GM12864 (cell line): ENCODE data around the gene FKBP1A.

Experiments used
- DNase-seq: peaks from one replicate; pipeline ENCODE4 v3.0.0-alpha.2; 2011; ENCODE audit warnings: low read depth
- H3K4me3 ChIP-seq: 2 replicates; pipeline ENCODE4 v1.5.1; 2011; ENCODE audit warnings: mild to moderate bottlenecking, low read depth, low read length, control low read depth
- TF ChIP-seq, protein P1 (sequence below): IDR thresholded peaks from 2 replicates; pipeline ENCODE4 v1.5.1; 2011; ENCODE audit warnings: low read depth, mild to moderate bottlenecking, moderate library complexity, low read length, control low read depth, inconsistent platforms; ENCODE audit errors: missing control alignments

Gene FKBP1A

DNA sequence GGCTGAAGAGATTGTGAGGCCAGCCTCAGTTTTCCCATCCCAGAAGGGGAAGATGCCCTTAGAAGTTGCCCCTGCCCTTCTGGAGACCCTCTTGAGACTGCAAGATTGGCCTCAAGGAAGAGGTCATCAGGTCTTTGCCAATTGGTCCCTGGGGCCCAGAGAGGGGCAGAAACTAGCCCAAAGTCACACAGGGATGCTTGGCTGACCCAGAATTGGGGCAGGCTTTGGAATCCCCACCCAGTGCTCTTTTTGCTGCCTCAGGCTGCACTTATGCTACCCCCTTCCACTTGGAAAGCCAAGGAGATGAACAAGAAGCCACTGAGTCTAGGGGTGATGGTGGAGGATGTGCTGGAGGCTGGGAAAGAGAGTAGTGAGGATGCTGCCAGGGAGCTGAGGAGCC, 24.9 kb upstream of the FKBP1A start:
- TF ChIP-seq, protein P1, sequence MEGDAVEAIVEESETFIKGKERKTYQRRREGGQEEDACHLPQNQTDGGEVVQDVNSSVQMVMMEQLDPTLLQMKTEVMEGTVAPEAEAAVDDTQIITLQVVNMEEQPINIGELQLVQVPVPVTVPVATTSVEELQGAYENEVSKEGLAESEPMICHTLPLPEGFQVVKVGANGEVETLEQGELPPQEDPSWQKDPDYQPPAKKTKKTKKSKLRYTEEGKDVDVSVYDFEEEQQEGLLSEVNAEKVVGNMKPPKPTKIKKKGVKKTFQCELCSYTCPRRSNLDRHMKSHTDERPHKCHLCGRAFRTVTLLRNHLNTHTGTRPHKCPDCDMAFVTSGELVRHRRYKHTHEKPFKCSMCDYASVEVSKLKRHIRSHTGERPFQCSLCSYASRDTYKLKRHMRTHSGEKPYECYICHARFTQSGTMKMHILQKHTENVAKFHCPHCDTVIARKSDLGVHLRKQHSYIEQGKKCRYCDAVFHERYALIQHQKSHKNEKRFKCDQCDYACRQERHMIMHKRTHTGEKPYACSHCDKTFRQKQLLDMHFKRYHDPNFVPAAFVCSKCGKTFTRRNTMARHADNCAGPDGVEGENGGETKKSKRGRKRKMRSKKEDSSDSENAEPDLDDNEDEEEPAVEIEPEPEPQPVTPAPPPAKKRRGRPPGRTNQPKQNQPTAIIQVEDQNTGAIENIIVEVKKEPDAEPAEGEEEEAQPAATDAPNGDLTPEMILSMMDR, result no peak
- no peak for DNase-seq
- no peak overlapping the region for H3K4me3 ChIP-seq

DNA sequence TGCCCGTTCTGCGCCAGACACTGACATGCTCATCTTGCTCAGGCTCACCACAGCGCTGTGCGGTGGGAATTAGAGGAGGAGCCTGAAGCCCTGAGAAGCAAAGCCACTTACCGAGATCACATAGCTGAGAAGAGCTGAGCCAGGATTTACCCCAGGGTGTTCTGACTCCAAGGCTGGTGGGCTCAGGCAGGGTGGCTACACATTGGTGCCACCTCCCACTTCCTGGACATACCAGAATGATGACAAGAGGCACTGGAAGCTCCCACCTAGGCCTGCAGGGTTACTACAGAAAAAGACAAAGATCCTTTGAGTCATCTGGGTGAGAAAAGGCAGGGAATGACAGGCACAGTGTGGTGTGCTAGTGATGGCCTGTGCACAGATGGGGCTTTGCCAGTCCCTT, 24.4 kb upstream of the FKBP1A start:
- TF ChIP-seq, protein P1, result no peak
- no peak for DNase-seq

DNA sequence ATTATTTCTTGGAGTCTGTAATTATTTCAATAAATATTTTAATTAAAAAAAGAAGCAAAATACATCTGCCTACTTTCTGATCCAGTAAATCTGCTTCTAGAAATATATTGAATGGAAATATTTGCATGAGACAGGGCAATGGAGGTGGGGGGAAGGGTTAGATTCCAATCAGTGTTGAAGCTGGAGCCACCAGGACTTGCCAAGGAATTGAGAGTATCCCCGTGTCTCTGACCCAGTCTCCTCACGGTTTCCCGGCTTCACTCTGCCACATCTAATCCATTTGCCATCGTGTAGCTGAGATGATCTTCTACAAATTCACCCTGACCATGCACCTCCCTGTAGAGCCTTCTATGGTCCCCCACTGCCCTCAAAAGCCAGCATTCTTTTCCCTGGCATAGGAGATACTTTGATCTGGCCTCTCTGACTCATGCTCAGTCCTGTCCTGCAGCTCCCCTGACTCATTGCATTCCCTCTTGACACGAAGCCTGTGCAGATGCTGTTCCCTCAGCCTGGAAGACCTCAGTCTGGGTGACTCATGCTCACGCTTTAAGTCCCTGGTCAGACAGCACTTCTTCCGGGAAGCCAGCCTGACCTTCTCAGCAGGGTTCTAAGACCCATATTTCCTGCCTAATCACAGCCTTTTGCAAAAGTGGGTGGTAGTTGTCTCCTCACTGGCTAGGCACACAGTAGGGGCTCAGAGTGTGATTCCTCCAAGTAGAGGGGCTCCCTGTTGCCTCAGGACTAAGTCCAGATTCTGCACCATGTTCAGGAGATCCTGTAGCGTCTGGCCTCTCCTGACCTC, 23.0 kb upstream of the FKBP1A start:
- TF ChIP-seq, protein P1, result no peak
- DNase-seq, result no peak
- no peak overlapping the region for H3K4me3 ChIP-seq

More for the DNA sequence above, 24.4 kb upstream of the FKBP1A start:
- no peak overlapping the region for H3K4me3 ChIP-seq

DNA sequence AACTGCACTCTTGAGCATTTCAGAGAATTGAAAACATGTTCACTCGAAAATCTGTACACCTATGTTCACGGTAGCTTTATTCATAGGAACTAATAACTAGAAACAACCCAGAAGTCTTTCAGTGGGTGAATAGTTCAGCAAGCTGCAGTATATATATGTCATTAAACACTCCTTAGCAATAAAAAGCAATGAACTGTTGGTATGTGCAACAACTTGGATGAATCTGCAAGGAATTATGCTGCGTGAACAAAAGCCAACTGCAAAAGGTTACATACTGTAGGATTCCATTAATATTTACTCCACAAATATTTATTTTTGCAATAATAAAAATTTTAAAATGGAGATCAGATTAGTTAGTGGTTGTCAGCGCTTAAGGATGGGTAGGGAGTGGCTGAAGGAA, 22.1 kb upstream of the FKBP1A start:
- no peak for DNase-seq
- TF ChIP-seq, protein P1, result no peak
- H3K4me3 ChIP-seq, result no peak overlapping the region

DNA sequence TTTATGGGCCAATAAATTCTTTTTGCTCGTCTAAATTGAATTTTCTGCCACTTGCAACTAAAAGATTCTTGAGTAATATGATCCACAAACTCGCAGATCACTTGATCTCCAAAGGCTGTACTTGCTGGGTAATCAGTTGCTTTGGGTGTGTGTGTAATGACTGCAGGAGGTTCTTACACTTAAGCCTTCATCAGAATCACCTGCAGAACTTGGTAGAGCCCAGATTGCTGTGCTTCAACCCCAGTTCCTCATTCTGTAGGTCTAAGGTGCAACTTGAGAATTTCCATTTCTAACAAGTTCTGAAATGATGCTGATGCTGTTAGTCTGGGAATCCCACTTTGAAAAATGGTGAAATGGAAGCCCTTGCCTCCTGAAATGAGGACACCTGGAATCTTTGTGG, 12.9 kb upstream of the FKBP1A start:
- TF ChIP-seq, protein P1, result no peak
- H3K4me3 ChIP-seq, result no peak overlapping the region
- DNase-seq, result no peak

DNA sequence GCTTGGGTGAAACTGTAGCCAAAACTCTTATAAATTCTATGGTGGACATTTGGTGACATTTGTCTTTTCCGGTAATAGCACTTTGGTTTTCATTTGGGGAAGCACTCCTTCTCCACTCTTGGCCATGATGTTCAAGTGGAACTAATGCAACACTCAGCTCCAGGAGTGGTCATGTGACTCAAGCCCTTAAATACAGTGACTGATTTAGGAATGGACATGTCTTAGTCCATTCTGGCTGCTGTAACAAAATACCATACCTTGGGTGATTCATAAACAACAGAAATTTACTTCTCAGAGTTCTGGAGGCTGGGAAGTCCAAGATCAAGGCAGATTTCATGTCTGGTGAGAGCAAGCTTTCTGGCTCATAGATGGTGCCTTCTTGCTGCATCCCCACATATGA, 10.8 kb upstream of the FKBP1A start:
- no peak overlapping the region for H3K4me3 ChIP-seq
- TF ChIP-seq, protein P1, result no peak
- no peak for DNase-seq

DNA sequence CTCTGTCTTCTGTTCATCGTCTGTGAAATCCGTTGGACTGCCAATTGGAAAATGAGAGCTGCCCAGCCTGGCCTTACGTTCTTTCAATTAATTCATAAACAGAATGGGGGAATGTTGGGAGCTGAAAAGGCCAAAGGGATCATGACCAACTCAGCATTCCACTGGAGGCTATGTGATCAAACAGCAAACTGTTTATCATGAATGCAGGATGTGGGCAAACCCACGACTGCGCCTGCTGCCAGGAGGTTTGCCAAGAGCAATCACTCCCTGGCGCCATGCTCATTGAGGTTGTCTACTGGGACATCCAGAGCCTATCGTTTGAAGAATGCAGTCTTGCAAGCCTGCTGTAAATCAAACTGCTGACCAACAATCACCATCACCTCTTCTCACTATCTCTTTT, 9.3 kb upstream of the FKBP1A start:
- DNase-seq, result no peak
- no peak overlapping the region for H3K4me3 ChIP-seq
- TF ChIP-seq, protein P1, result no peak
